HL-60/S4 treated with phorbol 12-myristate 13-acetate at 8.2 ng/mL for 4 days and 3 days (cell line): ENCODE measurements around the gene ARHGAP26.

Source experiments
- in situ Hi-C: fragments of 300-500 bp; cut with MboI; formaldehyde crosslinking; loops from 2 replicates; pipeline ENCODE4 v1.15.0; 2022; ENCODE audit warnings: low sequenced_read_pairs

Gene ARHGAP26

DNA sequence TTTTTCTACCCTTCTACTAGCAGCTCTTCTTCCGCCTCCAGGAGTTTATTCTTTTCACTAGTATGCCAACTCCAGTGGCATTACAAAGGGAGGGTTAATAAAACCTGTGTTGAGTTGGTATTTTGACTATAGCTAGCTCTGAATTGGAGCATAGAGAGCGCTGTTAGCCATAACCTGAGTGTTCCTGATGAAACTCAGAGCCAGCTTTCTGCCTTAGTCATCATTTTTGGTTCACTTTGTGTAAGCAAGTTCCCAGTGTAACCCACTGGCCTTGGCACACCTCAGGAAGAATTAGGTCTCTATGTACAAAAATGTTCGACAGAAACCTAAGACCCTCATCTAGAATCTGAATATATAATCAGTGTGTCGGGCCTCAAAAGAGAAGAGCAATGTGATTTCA lies 394.4 kb downstream of the ARHGAP26 start:
- in situ Hi-C loops, result no loop called here

- in situ Hi-C loops, result no loop called here
Observed at GRCh38 chr5:143165049-143165880, 395.1 kb downstream of the ARHGAP26 start.

GRCh38 chr5:143166090-143166489 lies 395.9 kb downstream of the ARHGAP26 start:
- in situ Hi-C loops, result no loop called here

GRCh38 chr5:143166661-143167420 lies 396.7 kb downstream of the ARHGAP26 start:
- in situ Hi-C loops, result no loop called here

DNA sequence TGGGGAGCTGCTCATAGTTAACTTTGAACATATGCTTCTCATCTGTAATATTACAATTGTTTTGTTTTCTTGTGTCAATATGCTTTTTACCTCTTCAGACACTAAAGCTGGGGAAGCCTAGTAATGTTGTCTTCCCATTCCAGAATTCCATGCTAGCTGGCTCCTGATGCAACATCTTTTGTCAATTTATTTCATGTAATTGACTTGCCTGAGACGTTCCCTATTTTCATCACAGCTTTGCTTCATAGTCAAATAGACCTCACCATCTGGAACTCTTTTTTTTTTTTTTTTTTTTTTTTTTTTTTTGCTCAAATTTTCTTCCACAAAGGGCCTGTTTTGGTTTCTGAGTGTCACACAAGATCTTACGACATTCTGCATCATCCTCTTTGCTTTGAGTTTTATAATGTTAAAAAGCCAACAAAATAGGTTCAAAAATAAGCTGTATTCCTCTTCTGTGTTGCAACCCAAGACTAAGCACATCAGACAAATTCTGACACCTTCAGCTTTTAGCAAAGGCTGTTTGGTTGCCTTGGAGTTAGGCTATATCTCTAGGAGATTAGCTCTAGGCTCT lies 398.1 kb downstream of the ARHGAP26 start:
- in situ Hi-C loops, result no loop called here

GRCh38 chr5:143168921-143169810 lies 399.0 kb downstream of the ARHGAP26 start:
- in situ Hi-C loops, result no loop called here

DNA sequence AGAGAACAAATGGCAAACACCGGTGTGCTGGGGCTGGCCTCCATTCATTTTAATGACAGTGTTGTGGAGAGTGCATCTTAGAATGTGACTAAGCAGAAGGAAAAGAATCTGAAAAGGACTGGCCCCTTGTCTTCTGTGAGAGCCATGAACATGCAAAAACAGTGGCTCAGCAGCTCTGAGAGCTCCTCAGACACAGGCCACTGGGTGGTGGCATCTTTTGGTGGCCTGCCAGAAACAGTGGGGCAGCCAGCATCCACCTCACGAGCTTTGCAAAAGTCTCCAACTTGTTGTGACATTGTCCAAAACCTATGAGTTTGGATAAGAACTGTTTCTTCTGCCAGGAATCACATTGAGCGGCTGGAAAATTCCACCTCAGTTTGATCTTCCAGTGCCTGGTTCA lies 399.9 kb downstream of the ARHGAP26 start:
- in situ Hi-C loops, result no loop called here

DNA sequence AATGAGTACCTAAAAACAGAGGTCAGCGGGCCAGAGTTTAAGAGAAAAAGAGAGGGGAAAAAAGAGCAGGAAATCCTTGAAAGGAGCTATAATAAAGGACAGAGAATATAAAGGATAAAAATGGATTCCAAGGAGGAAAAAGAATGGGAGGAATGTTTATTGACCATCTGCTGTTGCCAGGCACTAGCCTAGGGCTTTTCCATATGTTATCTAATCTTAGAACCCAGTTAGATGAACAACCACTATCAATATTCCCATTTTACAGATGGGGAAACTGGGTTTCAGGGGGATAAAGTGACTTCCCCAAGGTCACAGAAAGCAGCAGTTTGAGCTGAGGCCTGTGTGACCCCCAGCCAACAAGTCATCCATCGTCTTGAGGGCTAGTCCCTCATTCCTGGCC lies 400.8 kb downstream of the ARHGAP26 start:
- in situ Hi-C loops, result no loop called here

GRCh38 chr5:143172739-143173138 lies 402.6 kb downstream of the ARHGAP26 start:
- in situ Hi-C loops, result no loop called here

- in situ Hi-C loops, result no loop called here
Observed at GRCh38 chr5:143173139-143173889, 403.1 kb downstream of the ARHGAP26 start.

DNA sequence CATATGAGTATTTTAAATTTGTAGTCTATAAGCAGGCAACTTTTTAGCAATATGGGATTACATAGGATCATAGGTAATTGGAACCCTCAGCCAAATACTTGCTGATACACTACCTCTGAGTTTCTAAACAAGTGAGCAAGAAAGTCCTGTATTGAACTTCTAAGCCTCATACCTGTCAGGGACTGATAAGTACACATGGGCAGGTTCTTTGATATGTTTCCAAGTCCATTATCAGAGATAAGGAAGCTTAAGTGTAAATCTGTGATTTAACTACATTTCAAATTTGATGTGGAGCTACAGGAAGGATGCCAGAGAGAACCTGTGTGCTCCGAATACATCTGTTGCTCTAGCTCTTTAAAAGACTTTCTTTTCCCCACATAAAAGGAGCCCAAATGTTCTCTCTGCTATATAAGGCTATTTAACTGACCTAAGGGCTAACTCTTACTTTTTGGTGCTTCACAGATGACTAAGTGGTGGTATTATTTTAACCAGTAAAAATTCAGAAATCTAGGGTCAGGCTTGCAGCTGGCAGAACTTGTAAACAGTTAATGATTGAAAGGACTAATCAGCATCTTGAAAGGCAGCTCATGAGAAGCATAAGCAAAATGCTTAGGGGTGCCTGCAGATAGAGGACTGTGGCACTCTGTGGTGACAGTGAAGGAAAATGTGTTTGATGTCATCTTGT lies 404.7 kb downstream of the ARHGAP26 start:
- in situ Hi-C loops, result no loop called here

DNA sequence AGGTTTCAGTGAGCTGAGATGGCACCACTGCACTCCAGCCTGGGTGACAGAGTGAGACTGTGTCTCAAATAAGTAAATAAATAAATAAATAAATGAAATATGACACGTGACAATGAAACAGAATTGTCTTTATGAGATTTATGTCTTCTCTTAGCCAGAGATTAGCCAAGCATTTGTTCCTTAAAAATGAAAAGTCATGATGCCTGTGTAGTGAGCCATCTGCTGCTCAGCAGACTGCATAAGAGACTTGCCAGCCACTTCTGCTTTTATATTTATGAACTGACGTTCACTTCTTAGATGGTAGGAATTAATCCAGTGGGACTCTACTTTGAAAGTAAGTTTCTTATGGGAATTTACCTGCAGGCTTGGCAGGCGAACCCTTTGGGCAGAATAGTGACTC lies 405.9 kb downstream of the ARHGAP26 start:
- in situ Hi-C loops, result no loop called here

DNA sequence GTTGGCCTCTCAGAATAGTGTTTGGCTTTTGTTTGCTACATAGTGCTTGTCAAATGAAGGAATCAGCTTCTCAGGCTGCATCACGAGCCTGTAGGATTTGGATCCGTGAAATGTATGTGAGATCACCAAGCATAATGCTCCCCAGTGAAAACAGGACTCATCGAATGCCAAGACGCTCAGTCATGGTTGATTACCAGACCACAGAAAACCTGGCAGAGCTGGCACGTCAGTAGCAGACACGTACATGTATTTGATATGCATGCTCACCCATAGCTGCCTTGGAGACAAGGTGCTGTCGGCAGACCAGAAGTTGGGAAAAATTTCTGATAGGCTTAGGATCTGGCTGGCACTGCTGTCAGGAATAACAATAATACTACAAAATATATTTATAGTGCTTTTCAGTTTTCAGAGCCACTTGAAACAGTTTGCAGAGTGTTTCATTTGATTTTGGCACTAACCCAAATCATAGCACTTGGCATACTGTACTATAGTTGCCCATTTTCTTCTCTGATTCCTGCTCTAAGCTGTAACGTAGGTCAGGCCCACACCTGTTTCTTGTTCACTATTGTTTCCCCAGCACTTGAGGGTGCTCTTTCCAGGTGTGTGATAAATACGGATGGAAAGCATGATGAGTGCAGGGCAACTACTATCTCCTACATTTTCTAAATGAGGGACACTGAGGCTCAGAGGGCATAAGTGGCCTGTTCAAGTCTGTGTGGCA lies 407.2 kb downstream of the ARHGAP26 start:
- in situ Hi-C loops, result no loop called here

- in situ Hi-C loops, result no loop called here
Observed at GRCh38 chr5:143179126-143179740, 409.1 kb downstream of the ARHGAP26 start.

GRCh38 chr5:143180751-143181150 lies 410.6 kb downstream of the ARHGAP26 start:
- in situ Hi-C loops, result no loop called here

GRCh38 chr5:143181173-143181572 lies 411.0 kb downstream of the ARHGAP26 start:
- in situ Hi-C loops, result no loop called here

- in situ Hi-C loops, result no loop called here
Observed at GRCh38 chr5:143182106-143182505, 411.9 kb downstream of the ARHGAP26 start.
